ENCODE data around the gene ADAMTSL3.

DNA sequence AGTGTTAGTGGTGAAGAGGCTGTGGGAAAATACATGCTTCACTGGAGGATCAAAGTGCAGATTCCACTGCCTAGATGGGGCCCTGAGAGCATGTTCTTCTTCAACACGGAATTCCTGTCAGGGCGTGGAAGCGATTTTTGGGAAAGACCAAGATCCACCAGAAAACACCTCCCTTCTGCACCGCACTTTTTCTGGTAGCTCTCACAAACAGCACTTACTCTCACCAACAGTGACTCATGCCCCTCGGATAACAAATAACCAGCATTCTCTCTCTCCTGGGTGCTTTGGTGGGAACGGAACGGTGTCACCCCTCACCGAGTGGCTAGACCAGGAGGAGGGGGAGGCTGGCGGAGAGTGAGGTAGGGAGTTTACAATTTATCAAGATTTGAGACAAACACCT lies 40.1 kb downstream of the ADAMTSL3 start:
- TF ChIP-seq CTCF (conservative IDR thresholded peaks at IDR 0.05 in 1 of 2, IDR thresholded peaks at IDR 0.05 in 1 of 2; ENCODE audit: extremely low read depth in 1 of 2, insufficient read depth in 1 of 2, low read depth in 1 of 2, low read length in 2 of 2) (no peak), EZH2 (IDR thresholded peaks at IDR 0.05; ENCODE audit: borderline replicate concordance, low read length) (no peak)

Data from mammary epithelial cell (primary cell).